ENCODE data around the gene CDC14A. TPM values are rescaled to one million over a fixed set of nuclear protein-coding genes. Genes with fewer than 3 reads are reported as not detected.

Gene CDC14A
- total RNA-seq, 1 experiment from 2014 or later = 3.4 TPM

- Histone ChIP-seq H3K4me1 (ENCODE audit: insufficient read depth, low read length) (peaks cover 29% of the 10 kb centered on the region), H3K79me2 (ENCODE audit: low read length) (no peaks in the 10 kb centered on the region), H3K9me3 (ENCODE audit: low read length) (no peaks in the 10 kb centered on the region), H3K9me2 (replicated peaks; ENCODE audit: low read length) (no peaks in the 10 kb centered on the region), H3K4me2 (ENCODE audit: low read length) (no peak overlapping the region), H3K9ac (ENCODE audit: low read length) (no peak overlapping the region), H4K20me1 (ENCODE audit: low read length) (no peaks in the 10 kb centered on the region), H3K4me3 (ENCODE audit: low read length) (no peak overlapping the region), H2AFZ (ENCODE audit: low read length) (no peak overlapping the region), H3K27me3 (ENCODE audit: low read length) (no peaks in the 10 kb centered on the region), H3F3A (ENCODE audit: low read length, unreplicated experiment) (no peaks in the 10 kb centered on the region), H3K36me3 (ENCODE audit: low read depth, low read length) (no peaks in the 10 kb centered on the region), H3K27ac (ENCODE audit: low read length) (no peak overlapping the region)
- POLR2A ChIA-PET (ENCODE audit: unreplicated experiment) = no interaction called here
- no peak for ATAC-seq
- DNase-seq = no peak
- intact Hi-C loops (cut with micrococcal nuclease) = no loop called here
- no peak for TF ChIP-seq CTCF (conservative IDR thresholded peaks at IDR 0.05; ENCODE audit: low read depth, low read length)
- TF ChIP-seq EZH2 (IDR thresholded peaks at IDR 0.05; ENCODE audit: low read length, unreplicated experiment) = no peak
- TF ChIP-seq EZH2phosphoT487 (IDR thresholded peaks at IDR 0.05; ENCODE audit: borderline replicate concordance, low read length) = no peak
- CTCF ChIA-PET = no interaction called here
- BruUV-seq (replicated peaks) = no TSS peak
These were observed 165.7 kb downstream of the CDC14A start for GRCh38 chr1:100518023-100518422.

GRCh38 chr1:100523038-100523652, 170.8 kb downstream of the CDC14A start:
- ChIA-PET POLR2A (ENCODE audit: unreplicated experiment) (no interaction called here), CTCF (no interaction called here)
- no peak overlapping the region for H2AFZ ChIP-seq (ENCODE audit: low read length)
- no peak overlapping the region for H3K4me3 ChIP-seq (ENCODE audit: low read length)
- H4K20me1 ChIP-seq (ENCODE audit: low read length) = no peaks in the 10 kb centered on the region
- H3K4me1 ChIP-seq (ENCODE audit: insufficient read depth, low read length) = 0 out of 2 replicates have a peak, but pooled peaks cover 7% of the 10 kb centered on the region
- intact Hi-C loops (cut with micrococcal nuclease) = no loop called here
- no peak for ATAC-seq
- no peaks in the 10 kb centered on the region for H3K27me3 ChIP-seq (ENCODE audit: low read length)
- TF ChIP-seq EZH2 (IDR thresholded peaks at IDR 0.05; ENCODE audit: low read length, unreplicated experiment) = no peak
- no peak for TF ChIP-seq EZH2phosphoT487 (IDR thresholded peaks at IDR 0.05; ENCODE audit: borderline replicate concordance, low read length)
- TF ChIP-seq CTCF (conservative IDR thresholded peaks at IDR 0.05; ENCODE audit: low read depth, low read length) = no peak
- no TSS peak for BruUV-seq (replicated peaks)
- H3F3A ChIP-seq (ENCODE audit: low read length, unreplicated experiment) = no peaks in the 10 kb centered on the region
- DNase-seq = no peak
- no peak overlapping the region for H3K27ac ChIP-seq (ENCODE audit: low read length)
- no peaks in the 10 kb centered on the region for H3K36me3 ChIP-seq (ENCODE audit: low read depth, low read length)
- no peaks in the 10 kb centered on the region for H3K9me3 ChIP-seq (ENCODE audit: low read length)
- H3K4me2 ChIP-seq (ENCODE audit: low read length) = no peak overlapping the region
- no peaks in the 10 kb centered on the region for H3K79me2 ChIP-seq (ENCODE audit: low read length)
- H3K9me2 ChIP-seq (replicated peaks; ENCODE audit: low read length) = no peaks in the 10 kb centered on the region
- H3K9ac ChIP-seq (ENCODE audit: low read length) = no peak overlapping the region

- ChIA-PET POLR2A (ENCODE audit: unreplicated experiment) (no interaction called here), CTCF (no interaction called here)
- no peaks in the 10 kb centered on the region for H3K27me3 ChIP-seq (ENCODE audit: low read length)
- H3K4me3 ChIP-seq (ENCODE audit: low read length) = no peak overlapping the region
- no peak for ATAC-seq
- no peaks in the 10 kb centered on the region for H3K79me2 ChIP-seq (ENCODE audit: low read length)
- H3K4me2 ChIP-seq (ENCODE audit: low read length) = no peak overlapping the region
- H2AFZ ChIP-seq (ENCODE audit: low read length) = no peak overlapping the region
- H3K9me2 ChIP-seq (replicated peaks; ENCODE audit: low read length) = no peaks in the 10 kb centered on the region
- no peaks in the 10 kb centered on the region for H3K9me3 ChIP-seq (ENCODE audit: low read length)
- H3K9ac ChIP-seq (ENCODE audit: low read length) = no peak overlapping the region
- intact Hi-C loops (cut with micrococcal nuclease) = no loop called here
- H3K4me1 ChIP-seq (ENCODE audit: insufficient read depth, low read length) = 0 out of 2 replicates have a peak, but pooled peaks cover 7% of the 10 kb centered on the region
- no peaks in the 10 kb centered on the region for H3F3A ChIP-seq (ENCODE audit: low read length, unreplicated experiment)
- H3K36me3 ChIP-seq (ENCODE audit: low read depth, low read length) = no peaks in the 10 kb centered on the region
- H3K27ac ChIP-seq (ENCODE audit: low read length) = no peak overlapping the region
- no TSS peak for BruUV-seq (replicated peaks)
- no peaks in the 10 kb centered on the region for H4K20me1 ChIP-seq (ENCODE audit: low read length)
- TF ChIP-seq EZH2phosphoT487 (IDR thresholded peaks at IDR 0.05; ENCODE audit: borderline replicate concordance, low read length) (no peak), EZH2 (IDR thresholded peaks at IDR 0.05; ENCODE audit: low read length, unreplicated experiment) (no peak), CTCF (conservative IDR thresholded peaks at IDR 0.05; ENCODE audit: low read depth, low read length) (no peak)
- DNase-seq = no peak
These were observed 172.0 kb downstream of the CDC14A start for GRCh38 chr1:100524355-100524754.
